NCI-H774 (cell line): ENCODE data around the gene SLC25A1.
"Not testable (repeated sequence)": the region's sequence is repeated elsewhere in the genome, so short reads cannot be mapped to it uniquely, and the experiment has no call there.

ENCODE experiments used
- DNase-seq: peaks from one replicate; lab custom pipeline; 2025; lab: John Stamatoyannopoulos, UW

The SLC25A1 gene

GRCh38 chr22:19166421-19166820, 12.1 kb downstream of the SLC25A1 start:
- DNase-seq, result no peak

- DNase-seq, result no peak
These were observed 14.1 kb downstream of the SLC25A1 start for GRCh38 chr22:19164425-19164824.

GRCh38 chr22:19158649-19159048, 19.9 kb downstream of the SLC25A1 start:
- DNase-seq, result not testable (repeated sequence)

- DNase-seq, result not testable (repeated sequence)
These were observed 22.4 kb downstream of the SLC25A1 start for GRCh38 chr22:19156109-19156508.

GRCh38 chr22:19152942-19153883, 25.3 kb downstream of the SLC25A1 start:
- DNase-seq, result no peak

- no peak for DNase-seq
These were observed 27.0 kb downstream of the SLC25A1 start for GRCh38 chr22:19151329-19152191.

- no peak for DNase-seq
These were observed 27.8 kb downstream of the SLC25A1 start for GRCh38 chr22:19150482-19151328.

GRCh38 chr22:19149991-19150390, 28.5 kb downstream of the SLC25A1 start, which contains the start of gene GSC2:
TSS of gene GSC2 (minus strand) at chr22:19150292. CDS start at chr22:19150283, 9 bp downstream.
- no peak for DNase-seq

- DNase-seq, result no peak
These were observed 29.3 kb downstream of the SLC25A1 start for GRCh38 chr22:19149047-19149883.

- no peak for DNase-seq
These were observed 30.0 kb downstream of the SLC25A1 start for GRCh38 chr22:19148417-19149046.

- no peak for DNase-seq
These were observed 31.2 kb downstream of the SLC25A1 start for GRCh38 chr22:19147195-19147780.

GRCh38 chr22:19146215-19146968, 32.1 kb downstream of the SLC25A1 start:
- DNase-seq, result no peak

GRCh38 chr22:19143967-19144400, 34.6 kb downstream of the SLC25A1 start:
- no peak for DNase-seq

- no peak for DNase-seq
These were observed 35.3 kb downstream of the SLC25A1 start for GRCh38 chr22:19143212-19143611.

- no peak for DNase-seq
These were observed 36.1 kb downstream of the SLC25A1 start for GRCh38 chr22:19142394-19142793.

- no peak for DNase-seq
These were observed 38.6 kb downstream of the SLC25A1 start for GRCh38 chr22:19139974-19140373.

- DNase-seq, result no peak
These were observed 39.6 kb downstream of the SLC25A1 start for GRCh38 chr22:19139001-19139356.

GRCh38 chr22:19138217-19139000, 40.1 kb downstream of the SLC25A1 start:
- DNase-seq, result no peak
